HG03432 (cell line): ENCODE results near the gene SYNC.
"Not testable (repeated sequence)": the region's sequence is repeated elsewhere in the genome, so short reads cannot be mapped to it uniquely, and the experiment has no call there.

Experiments used
- ATAC-seq: cut with Tn5 transposase; IDR thresholded peaks from one replicate; pipeline ENCODE4 v1.9.1; 2021; ENCODE audit warnings: mild to moderate bottlenecking, moderate library complexity; ENCODE audit not compliant: unreplicated experiment

The SYNC gene

GRCh38 chr1:32695098-32695904 lies 7.3 kb downstream of the SYNC start:
- ATAC-seq: no peak

- no peak for ATAC-seq
Observed at GRCh38 chr1:32693455-32694174, 9.0 kb downstream of the SYNC start.

- ATAC-seq: no peak
Observed at GRCh38 chr1:32686387-32686786, 16.2 kb downstream of the SYNC start.

- ATAC-seq: no peak
Observed at GRCh38 chr1:32685498-32685897, 17.1 kb downstream of the SYNC start.

GRCh38 chr1:32684167-32684811 lies 18.3 kb downstream of the SYNC start:
- ATAC-seq: no peak

GRCh38 chr1:32683397-32683796 lies 19.2 kb downstream of the SYNC start:
- no peak for ATAC-seq

GRCh38 chr1:32681999-32682398 lies 20.6 kb downstream of the SYNC start:
- no peak for ATAC-seq

- no peak for ATAC-seq
Observed at GRCh38 chr1:32681509-32681908, 21.1 kb downstream of the SYNC start.

GRCh38 chr1:32680642-32681041 lies 21.9 kb downstream of the SYNC start:
- no peak for ATAC-seq

- not testable (repeated sequence) for ATAC-seq
Observed at GRCh38 chr1:32679993-32680392, 22.6 kb downstream of the SYNC start.

GRCh38 chr1:32676945-32677344 lies 25.6 kb downstream of the SYNC start:
- no peak for ATAC-seq

GRCh38 chr1:32668716-32669115 lies 33.9 kb downstream of the SYNC start:
- not testable (repeated sequence) for ATAC-seq

- no peak for ATAC-seq
Observed at GRCh38 chr1:32666901-32667566, 35.5 kb downstream of the SYNC start.

GRCh38 chr1:32665915-32666314 lies 36.7 kb downstream of the SYNC start:
- no peak for ATAC-seq

- ATAC-seq: no peak
Observed at GRCh38 chr1:32659581-32659980, 43.0 kb downstream of the SYNC start.

- no peak for ATAC-seq
Observed at GRCh38 chr1:32652244-32652962, 50.2 kb downstream of the SYNC start.

GRCh38 chr1:32651461-32652073 lies 51.0 kb downstream of the SYNC start:
- ATAC-seq: no peak

- peak; percentile 87 for ATAC-seq
Observed at GRCh38 chr1:32650752-32651460, 51.7 kb downstream of the SYNC start, which contains the start of gene RBBP4. TSS of gene RBBP4 (plus strand) at chr1:32651208. CDS start at chr1:32651307, 99 bp downstream.

GRCh38 chr1:32650248-32650751 lies 52.3 kb downstream of the SYNC start, which contains the start of gene ZBTB8OS:
TSS of gene ZBTB8OS (minus strand) at chr1:32650550. CDS start at chr1:32650529, 21 bp downstream.
- ATAC-seq: peak; percentile 63
